Naive thymus-derived CD4-positive, alpha-beta T cell (primary cell): ENCODE data around the gene NR3C2. TPM values are rescaled to one million over a fixed set of nuclear protein-coding genes. Genes with fewer than 3 reads are reported as not detected.
A peak's percentile ranks its signal among the peaks of the same experiment; 100 is the strongest.
"Not testable (repeated sequence)": the region's sequence is repeated elsewhere in the genome, so short reads cannot be mapped to it uniquely, and the experiment has no call there.

ENCODE experiments used
- ATAC-seq: fragments of 150-1000 bp; cut with Tn5 transposase; 2 replicates; pipeline ENCODE4 v1.10.0; 2021; ENCODE audit warnings: mild to moderate bottlenecking, moderate library complexity
- CTCF ChIA-PET: fragments of 350-600 bp; sonication (Branson Sonifier 250); formaldehyde crosslinking; loops from one replicate; lab custom pipeline; 2021; ENCODE audit warnings: antibody characterized with exemption; lab: Charles Lee
- POLR2A ChIA-PET: fragments of 350-600 bp; sonication (Branson Sonifier 250); formaldehyde crosslinking; loops from one replicate; lab custom pipeline; 2021; ENCODE audit warnings: antibody characterized with exemption, inconsistent platforms; lab: Charles Lee
- DNase-seq, 9 donors: peaks; one replicate each; pipeline versions ENCODE4 v3.0.0 to v3.0.0-alpha.2; 2020 to 2022; ENCODE audit warnings: mixed read lengths in 1 of 9
- H3K27ac ChIP-seq: one replicate; pipeline ENCODE4 v1.7.0; 2013; ENCODE audit warnings: mild to moderate bottlenecking, low read depth, low read length, moderate library complexity
- H3K27me3 ChIP-seq, 2 donors: one replicate each; pipeline ENCODE4 v1.7.0; 2013; ENCODE audit warnings: low read length in 2 of 2, mild to moderate bottlenecking in 2 of 2, moderate library complexity in 2 of 2; ENCODE audit not compliant: control insufficient read depth in 2 of 2, insufficient read depth in 2 of 2
- H3K36me3 ChIP-seq, 3 experiments: 1 replicate in 2 of 3; 2 replicates in 1 of 3; pipeline ENCODE4 v1.7.0; 2013; ENCODE audit warnings: low read length in 3 of 3, mild to moderate bottlenecking in 3 of 3, moderate library complexity in 1 of 3; ENCODE audit not compliant: insufficient read depth in 3 of 3, control insufficient read depth in 2 of 3
- H3K4me1 ChIP-seq, 2 donors: one replicate each; pipeline ENCODE4 v1.7.0; 2013; ENCODE audit warnings: low read length in 2 of 2, mild to moderate bottlenecking in 2 of 2, moderate library complexity in 1 of 2; ENCODE audit not compliant: control insufficient read depth in 2 of 2, insufficient read depth in 2 of 2
- H3K4me3 ChIP-seq: 2 replicates; pipeline ENCODE4 v1.7.0; 2013; ENCODE audit warnings: mild to moderate bottlenecking, low read length
- H3K9me3 ChIP-seq, 3 experiments: 1 replicate in 2 of 3; 2 replicates in 1 of 3; pipeline ENCODE4 v1.7.0; 2013; ENCODE audit warnings: low read length in 3 of 3; ENCODE audit not compliant: control insufficient read depth in 2 of 3
- H3K27ac Mint-ChIP-seq, 9 donors: one replicate each; pipeline ENCODE4 v1.8.0; 2020 to 2022; ENCODE audit warnings: mixed read lengths in 9 of 9, mild to moderate bottlenecking in 8 of 9, moderate library complexity in 5 of 9, inconsistent platforms in 2 of 9
- H3K27me3 Mint-ChIP-seq, 5 donors: one replicate each; pipeline ENCODE4 v1.8.0; 2021 to 2022; ENCODE audit warnings: mixed read lengths in 5 of 5, mild to moderate bottlenecking in 1 of 5
- H3K36me3 Mint-ChIP-seq, 5 donors: one replicate each; pipeline ENCODE4 v1.8.0; 2020 to 2022; ENCODE audit warnings: mixed read lengths in 5 of 5, mild to moderate bottlenecking in 3 of 5, inconsistent platforms in 1 of 5
- H3K4me1 Mint-ChIP-seq, 7 donors: one replicate each; pipeline ENCODE4 v1.8.0; 2020 to 2022; ENCODE audit warnings: mixed read lengths in 7 of 7, mild to moderate bottlenecking in 3 of 7, inconsistent platforms in 1 of 7
- H3K4me3 Mint-ChIP-seq, 10 donors: one replicate each; pipeline ENCODE4 v1.8.0; 2020 to 2022; ENCODE audit warnings: mild to moderate bottlenecking in 10 of 10, mixed read lengths in 10 of 10, moderate library complexity in 6 of 10, inconsistent platforms in 2 of 10
- H3K9me3 Mint-ChIP-seq, 11 donors: one replicate each; pipeline ENCODE4 v1.8.0; 2020 to 2022; ENCODE audit warnings: mixed read lengths in 11 of 11, mild to moderate bottlenecking in 4 of 11, inconsistent platforms in 1 of 11, moderate library complexity in 1 of 11
- intact Hi-C, 2 donors: fragments of 100-400 bp; cut with micrococcal nuclease; formaldehyde crosslinking; loops; one replicate each; pipeline ENCODE4 v1.15.1; 2023
- polyA plus RNA-seq, 2 donors: library from polyadenylated mRNA; unstranded; fragments of 300-500 nt; fragmentation: Illumina TruSeq; gene quantifications; one replicate each; pipeline ENCODE4 v1.2.3, GENCODE V29; 2021
- total RNA-seq, 6 experiments: library from RNA in 5 of 6; stranded (reverse) in 5 of 6; gene quantifications; 1 replicate in 5 of 6; 2 replicates in 1 of 6; pipeline ENCODE4 v1.2.3 and lab custom pipeline; 2021 to 2026

NR3C2 gene
- total and polyA plus RNA-seq, 7 experiments from 2014 or later = 2.2 to 55.2 (median 38.6) TPM

DNA sequence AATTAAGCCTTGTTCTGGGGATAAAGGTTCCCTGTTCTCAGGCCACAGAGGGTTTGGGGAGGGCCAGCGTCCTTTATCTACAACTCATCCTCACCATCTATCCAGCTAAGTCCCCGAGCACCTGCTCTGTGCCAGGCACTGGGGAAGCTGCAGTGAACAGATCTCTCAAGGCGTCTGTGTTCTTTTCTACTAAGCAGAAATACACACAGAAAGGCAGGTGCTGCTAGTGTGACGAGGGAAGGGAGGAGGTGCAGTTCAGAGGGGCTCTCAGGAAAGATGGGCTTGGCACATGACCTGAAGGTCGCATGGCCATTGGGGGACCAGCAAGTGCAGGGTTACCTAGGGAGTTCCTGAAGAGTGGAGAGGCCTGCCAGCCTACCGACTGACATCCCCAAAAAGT, 352.2 kb downstream of the NR3C2 start:
- Histone ChIP-seq H3K9me3 (no peaks in the 10 kb centered on the region), H3K27ac (no peak overlapping the region), H3K36me3 (no peaks in the 10 kb centered on the region), H3K4me3 (no peak overlapping the region), H3K4me1 (no peaks in the 10 kb centered on the region), H3K27me3 (no peaks in the 10 kb centered on the region)
- ATAC-seq (no peak), DNase-seq (no peak)
- intact Hi-C loops = no loop called here
- POLR2A ChIA-PET = no interaction called here
- Mint-ChIP-seq H3K27me3 (no peaks in the 10 kb centered on the region), H3K9me3 (peaks cover 0 to 16% (median 9%) of the 10 kb centered on the region in 11 donors), H3K36me3 (peaks cover 0 to 59% (median 37%) of the 10 kb centered on the region in 5 donors), H3K27ac (peak overlapping the region in 3 of 9 donors; percentile 65 to 72 (median 71)), H3K4me1 (peaks cover 0 to 56% (median 34%) of the 10 kb centered on the region in 7 donors), H3K4me3 (no peak overlapping the region)
- CTCF ChIA-PET = no interaction called here

DNA sequence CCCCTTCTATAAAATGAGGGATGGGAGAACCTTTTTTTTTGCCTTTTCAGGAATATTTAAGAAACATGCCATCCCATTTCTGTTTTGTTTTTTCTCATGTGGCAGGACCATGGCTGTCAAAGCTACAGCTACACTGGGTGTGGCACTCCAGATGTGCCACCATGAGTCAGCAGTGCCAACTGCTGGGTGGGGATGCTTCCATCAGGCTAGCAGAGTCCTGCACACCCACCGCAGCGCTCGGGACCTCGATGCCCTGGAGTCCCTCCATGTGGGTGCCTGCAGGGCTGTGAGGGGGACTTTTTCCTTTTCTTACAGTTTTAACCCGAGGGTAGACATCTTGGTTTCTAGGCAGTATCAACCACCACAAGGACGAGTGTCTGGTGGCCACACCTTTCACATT, 352.6 kb downstream of the NR3C2 start:
- POLR2A ChIA-PET = no interaction called here
- ATAC-seq = no peak
- Histone ChIP-seq H3K4me1 (no peaks in the 10 kb centered on the region), H3K4me3 (no peak overlapping the region), H3K36me3 (no peaks in the 10 kb centered on the region), H3K27ac (no peak overlapping the region), H3K27me3 (no peaks in the 10 kb centered on the region), H3K9me3 (no peaks in the 10 kb centered on the region)
- no peak for DNase-seq
- peaks cover 0 to 60% (median 38%) of the 10 kb centered on the region in 7 donors for H3K4me1 Mint-ChIP-seq
- CTCF ChIA-PET = no interaction called here
- H3K27me3 Mint-ChIP-seq = no peaks in the 10 kb centered on the region
- peaks cover 0 to 18% (median 10%) of the 10 kb centered on the region in 11 donors for H3K9me3 Mint-ChIP-seq
- H3K36me3 Mint-ChIP-seq = peaks cover 0 to 63% (median 41%) of the 10 kb centered on the region in 5 donors
- intact Hi-C loops = no loop called here
- H3K4me3 Mint-ChIP-seq = no peak overlapping the region
- H3K27ac Mint-ChIP-seq = peak overlapping the region in 1 of 9 donors; percentile 72

DNA sequence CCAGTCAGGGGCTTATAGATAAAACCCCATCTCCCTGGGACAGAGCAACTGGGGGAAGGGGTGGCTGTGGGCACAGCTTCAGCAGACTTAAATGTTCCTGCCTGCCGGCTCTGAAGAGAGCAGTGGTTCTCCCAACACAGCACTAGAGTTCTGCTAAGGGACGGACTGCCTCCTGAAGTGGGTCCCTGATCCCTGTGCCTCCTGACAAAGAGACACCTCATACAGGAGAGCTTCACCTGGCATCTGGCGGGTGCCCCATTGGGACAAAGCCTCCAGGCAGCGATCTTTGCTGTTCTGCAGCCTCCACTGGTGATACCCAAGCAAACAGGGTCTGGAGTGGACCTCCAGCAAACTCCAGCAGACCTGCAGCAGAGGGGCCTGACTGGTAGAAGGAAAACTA, 359.1 kb downstream of the NR3C2 start:
- H3K4me1 Mint-ChIP-seq = peaks cover 0 to 45% (median 30%) of the 10 kb centered on the region in 7 donors
- H3K9me3 Mint-ChIP-seq = peaks cover 2 to 41% (median 15%) of the 10 kb centered on the region in 11 donors
- peaks cover 0 to 86% (median 83%) of the 10 kb centered on the region in 5 donors for H3K36me3 Mint-ChIP-seq
- H3K27ac ChIP-seq, H3K4me3 Mint-ChIP-seq, H3K9me3 ChIP-seq, intact Hi-C loops, POLR2A ChIA-PET, CTCF ChIA-PET, ATAC-seq, H3K27me3 Mint-ChIP-seq, DNase-seq, H3K4me1 ChIP-seq, H3K4me3 ChIP-seq, H3K27me3 ChIP-seq: not testable (repeated sequence)
- H3K27ac Mint-ChIP-seq = peak overlapping the region in 4 of 9 donors; percentile 14 to 59 (median 28)
- peaks cover 0 to 35% (median 11%) of the 10 kb centered on the region in 3 experiments for H3K36me3 ChIP-seq

DNA sequence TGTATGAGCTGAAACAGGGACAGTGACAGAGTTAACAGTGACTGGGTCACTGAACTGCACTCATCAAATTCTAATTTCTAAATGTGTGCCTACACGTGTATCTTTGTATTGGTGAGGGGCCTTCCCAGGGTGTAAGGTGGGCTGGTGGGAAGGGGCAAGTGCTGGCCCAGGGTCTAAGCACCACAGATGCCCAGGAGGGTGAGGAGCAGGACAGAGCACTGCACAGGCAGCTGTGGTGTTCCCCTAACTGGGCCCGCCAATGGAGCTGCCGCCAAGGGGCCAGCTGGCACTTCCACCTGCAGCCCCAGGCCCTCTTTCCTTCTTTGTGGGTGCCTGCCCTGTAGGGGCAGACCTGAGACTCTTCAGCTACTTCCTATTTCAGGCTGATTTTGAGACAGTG, 360.5 kb downstream of the NR3C2 start:
- no peak for DNase-seq
- no peaks in the 10 kb centered on the region for H3K4me1 ChIP-seq
- peaks cover 0 to 48% (median 18%) of the 10 kb centered on the region in 3 experiments for H3K36me3 ChIP-seq
- intact Hi-C loops = no loop called here
- POLR2A ChIA-PET = no interaction called here
- Mint-ChIP-seq H3K9me3 (peaks cover 2 to 55% (median 18%) of the 10 kb centered on the region in 11 donors), H3K4me3 (no peak overlapping the region), H3K4me1 (peaks cover 0 to 32% (median 17%) of the 10 kb centered on the region in 7 donors), H3K27me3 (no peaks in the 10 kb centered on the region), H3K27ac (peak overlapping the region in 4 of 9 donors; percentile 36 to 63 (median 53)), H3K36me3 (peaks cover 0 to 92% (median 84%) of the 10 kb centered on the region in 5 donors)
- CTCF ChIA-PET = no interaction called here
- no peak overlapping the region for H3K4me3 ChIP-seq
- no peak overlapping the region for H3K27ac ChIP-seq
- H3K27me3 ChIP-seq = no peaks in the 10 kb centered on the region
- peaks cover 0 to 11% (median 0%) of the 10 kb centered on the region in 3 experiments for H3K9me3 ChIP-seq
- ATAC-seq = no peak

DNA sequence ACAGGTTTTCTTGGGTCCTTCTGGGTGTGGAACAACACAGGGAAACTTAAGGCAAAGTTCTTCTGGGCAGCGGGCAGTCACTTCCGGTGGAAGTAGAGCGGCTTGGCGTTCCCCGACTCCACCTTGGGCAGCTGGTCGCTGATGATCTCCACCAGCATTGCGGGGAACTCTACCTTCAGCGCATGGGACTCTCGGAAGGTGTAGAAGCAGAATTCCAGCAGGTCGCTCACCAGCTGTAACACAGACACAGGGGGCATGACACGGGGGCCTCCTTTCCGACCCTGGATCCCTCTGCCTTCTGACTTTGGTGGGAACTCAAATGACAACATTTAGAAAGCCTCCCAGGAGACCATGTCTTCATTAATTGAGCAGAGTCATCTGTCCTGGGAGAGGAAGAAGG, 360.9 kb downstream of the NR3C2 start:
- H3K36me3 Mint-ChIP-seq = peaks cover under 1 to 96% (median 86%) of the 10 kb centered on the region in 5 donors
- H3K27me3 Mint-ChIP-seq = no peaks in the 10 kb centered on the region
- H3K27ac Mint-ChIP-seq = peak overlapping the region in 2 of 9 donors; percentile 28 to 55
- ChIA-PET CTCF (no interaction called here), POLR2A (no interaction called here)
- no peak overlapping the region for H3K4me3 Mint-ChIP-seq
- Histone ChIP-seq H3K9me3 (peaks cover 0 to 16% (median 0%) of the 10 kb centered on the region in 3 experiments), H3K4me3 (no peak overlapping the region), H3K4me1 (no peaks in the 10 kb centered on the region), H3K36me3 (peaks cover 0 to 49% (median 18%) of the 10 kb centered on the region in 3 experiments), H3K27ac (no peak overlapping the region), H3K27me3 (no peaks in the 10 kb centered on the region)
- H3K9me3 Mint-ChIP-seq = peaks cover 2 to 59% (median 19%) of the 10 kb centered on the region in 11 donors
- peaks cover 0 to 29% (median 15%) of the 10 kb centered on the region in 7 donors for H3K4me1 Mint-ChIP-seq
- no peak for DNase-seq
- intact Hi-C loops = no loop called here
- ATAC-seq = no peak

DNA sequence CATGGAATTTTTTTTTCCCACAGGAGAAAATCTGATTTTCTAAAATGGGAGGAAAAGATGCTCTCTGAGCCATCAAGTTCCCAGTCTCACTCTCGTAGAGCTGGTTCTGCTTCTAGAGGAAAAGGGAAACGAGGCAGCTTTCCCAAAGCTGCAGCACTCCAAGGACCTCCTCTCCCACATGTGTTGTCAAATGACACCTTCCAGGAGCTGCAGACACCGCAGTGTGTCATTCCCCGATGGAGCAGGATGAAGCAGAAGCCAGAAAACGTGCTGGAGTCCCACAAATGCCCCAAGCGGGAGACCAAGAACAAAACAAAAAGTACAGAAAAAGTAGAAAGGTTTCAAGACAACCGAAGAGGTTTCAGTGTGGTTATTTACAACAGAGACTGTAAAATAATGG, 362.3 kb downstream of the NR3C2 start:
- peaks cover 12 to 96% (median 86%) of the 10 kb centered on the region in 5 donors for H3K36me3 Mint-ChIP-seq
- H3K27ac Mint-ChIP-seq = peak overlapping the region in 1 of 9 donors; percentile 18
- peaks cover 0 to 16% (median 5%) of the 10 kb centered on the region in 7 donors for H3K4me1 Mint-ChIP-seq
- H3K36me3 ChIP-seq = peaks cover 0 to 49% (median 18%) of the 10 kb centered on the region in 3 experiments
- peaks cover 12 to 59% (median 24%) of the 10 kb centered on the region in 11 donors for H3K9me3 Mint-ChIP-seq
- no peak overlapping the region for H3K4me3 Mint-ChIP-seq
- CTCF ChIA-PET = no interaction called here
- no peak overlapping the region for H3K4me3 ChIP-seq
- intact Hi-C loops = no loop called here
- no peak for ATAC-seq
- H3K9me3 ChIP-seq = peaks cover 0 to 29% (median 11%) of the 10 kb centered on the region in 3 experiments
- H3K4me1 ChIP-seq = no peaks in the 10 kb centered on the region
- POLR2A ChIA-PET = no interaction called here
- DNase-seq = no peak
- H3K27me3 Mint-ChIP-seq = no peaks in the 10 kb centered on the region
- no peak overlapping the region for H3K27ac ChIP-seq
- no peaks in the 10 kb centered on the region for H3K27me3 ChIP-seq

DNA sequence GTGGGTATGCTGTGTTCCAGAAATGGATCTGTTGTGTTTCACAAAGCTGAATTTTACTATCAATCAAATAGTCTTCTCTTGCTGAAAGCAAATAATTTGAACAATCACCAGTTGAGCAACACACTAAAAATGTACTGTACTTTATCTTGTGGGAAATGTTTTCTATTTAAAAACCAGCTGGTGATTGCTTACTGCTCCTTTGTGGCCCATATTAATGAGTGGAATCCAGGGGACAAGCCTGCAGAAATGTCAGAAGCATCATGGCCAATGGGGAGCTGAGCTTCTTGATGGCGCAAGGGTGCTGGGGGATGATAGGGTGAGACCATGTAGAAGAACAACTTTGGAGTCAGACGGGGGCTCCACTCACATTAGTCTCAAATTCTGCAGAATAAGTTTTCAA, 364.2 kb downstream of the NR3C2 start:
- Histone ChIP-seq H3K9me3 (peaks cover 0 to 48% (median 24%) of the 10 kb centered on the region in 3 experiments), H3K4me3 (no peak overlapping the region), H3K4me1 (no peaks in the 10 kb centered on the region), H3K27me3 (no peaks in the 10 kb centered on the region), H3K36me3 (peaks cover 0 to 58% (median 23%) of the 10 kb centered on the region in 3 experiments), H3K27ac (no peak overlapping the region)
- POLR2A ChIA-PET = no interaction called here
- intact Hi-C loops = no loop called here
- DNase-seq = no peak
- Mint-ChIP-seq H3K4me1 (no peaks in the 10 kb centered on the region), H3K9me3 (peaks cover 13 to 63% (median 37%) of the 10 kb centered on the region in 11 donors), H3K36me3 (peaks cover 28 to 98% (median 88%) of the 10 kb centered on the region in 5 donors), H3K4me3 (no peak overlapping the region), H3K27ac (peak overlapping the region in 3 of 9 donors; percentile 6 to 71 (median 31)), H3K27me3 (no peaks in the 10 kb centered on the region)
- CTCF ChIA-PET = interaction anchor here (0.7 kb wide), 1 partner anchor 17 kb away, joined by 4 read pairs; no protein-coding TSS in a partner anchor
- ATAC-seq = no peak
